Measurements from ENCODE around the gene SELENOK. TPM values are rescaled to one million over a fixed set of nuclear protein-coding genes. Genes with fewer than 3 reads are reported as not detected.

The SELENOK gene
- total and polyA plus RNA-seq, 12 donors, result 90.9 to 243 (median 103) TPM

GRCh38 chr3:53849916-53850315 is 41.7 kb downstream of the SELENOK start:
- H3K36me3 ChIP-seq, result no peaks in the 10 kb centered on the region
- TF ChIP-seq CTCF (IDR thresholded peaks at IDR 0.05), result no peak
- 93 to 96% methylated on average over 7 of the region's 7 CpGs for WGBS, 2 donors
- H3K4me3 ChIP-seq, result no peak overlapping the region
- H3K9me3 ChIP-seq, result no peaks in the 10 kb centered on the region
- no peak overlapping the region for H3K27ac ChIP-seq
- intact Hi-C loops (cut with DNase I), result no loop called here
- H3K27me3 ChIP-seq, result peaks cover 0 to 37% (median 28%) of the 10 kb centered on the region in 7 donors
- no peak for ATAC-seq
- DNase-seq, result no peak
- H3K4me1 ChIP-seq, result peaks cover 0 to 13% (median 9%) of the 10 kb centered on the region in 9 donors

DNA sequence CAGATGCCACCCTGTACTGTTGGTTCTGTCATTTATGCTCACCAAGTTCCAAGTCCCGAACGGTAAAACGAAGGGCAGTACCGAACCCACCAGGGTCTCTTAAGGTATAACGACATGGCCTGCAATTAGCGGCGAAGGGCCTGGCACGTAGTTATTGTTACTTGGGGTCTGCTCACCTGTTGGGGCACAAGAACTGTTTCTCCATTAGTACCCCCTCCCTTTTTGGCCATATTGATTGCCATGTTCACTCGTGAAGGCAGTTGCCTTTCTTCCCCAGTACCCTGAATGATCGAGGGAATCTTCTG is 44.9 kb downstream of the SELENOK start:
- Histone ChIP-seq H3K27ac (no peak overlapping the region), H3K4me1 (peaks cover 0 to 18% (median 9%) of the 10 kb centered on the region in 9 donors), H3K9me3 (no peaks in the 10 kb centered on the region), H3K36me3 (no peaks in the 10 kb centered on the region), H3K27me3 (peaks cover 0 to 50% (median 31%) of the 10 kb centered on the region in 7 donors), H3K4me3 (peak overlapping the region in 7 of 10 donors; percentile 22 to 65 (median 63))
- 59 to 65% methylated on average over 10 of the region's 10 CpGs for WGBS, 2 donors
- intact Hi-C loops (cut with DNase I), result no loop called here
- no peak for TF ChIP-seq CTCF (IDR thresholded peaks at IDR 0.05)
- no peak for DNase-seq
- ATAC-seq, result no peak

DNA sequence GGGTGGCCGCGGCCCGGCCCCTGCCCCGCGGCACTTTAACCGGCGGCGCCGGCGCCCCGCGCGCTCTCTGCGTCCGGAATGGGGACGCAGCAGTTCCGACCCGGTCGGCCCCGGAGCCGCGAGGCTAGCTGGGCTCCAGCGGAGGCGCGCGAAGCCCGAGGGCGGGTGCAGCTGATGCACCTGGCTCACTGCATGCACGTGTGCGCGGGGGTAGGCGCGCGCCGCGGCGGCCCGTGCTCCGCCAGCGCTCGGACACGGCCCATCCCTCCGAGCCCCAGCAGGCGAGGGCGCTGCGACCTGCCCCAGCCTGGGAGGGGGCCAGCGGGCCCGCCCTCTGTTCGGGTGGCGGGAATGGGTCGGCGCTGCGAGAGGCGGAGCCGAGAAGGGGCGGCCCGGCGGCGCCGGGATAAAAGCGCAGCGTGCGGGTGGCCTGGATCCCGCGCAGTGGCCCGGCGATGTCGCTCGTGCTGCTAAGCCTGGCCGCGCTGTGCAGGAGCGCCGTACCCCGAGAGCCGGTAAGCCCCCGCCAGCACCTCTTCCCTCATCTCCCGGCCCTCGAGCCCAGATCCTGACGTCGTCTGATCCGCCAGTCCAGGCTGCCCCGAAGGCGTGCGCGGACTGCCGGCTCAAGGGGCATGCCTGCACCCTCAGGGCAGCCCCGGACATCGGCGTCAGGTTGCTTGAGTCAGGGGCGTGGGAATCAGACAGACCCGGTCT is 45.4 kb downstream of the SELENOK start, which contains the start of the genes CHDH and IL17RB:
CHDH (minus strand) TSS at position 286 of the 717 bp plus-strand sequence. CDS start 22,411 bp downstream, outside the sequence.
IL17RB (plus strand) TSS at position 435 of the 717 bp plus-strand sequence; CDS start at position 456, 21 bp downstream.
- no peaks in the 10 kb centered on the region for H3K36me3 ChIP-seq
- peaks cover 0 to 50% (median 31%) of the 10 kb centered on the region in 7 donors for H3K27me3 ChIP-seq
- peak within 1 kb of the TSS; percentile 22 to 73 (median 62) for H3K4me3 ChIP-seq
- intact Hi-C loops (cut with DNase I), result no loop called here
- no peak for TF ChIP-seq CTCF (IDR thresholded peaks at IDR 0.05)
- H3K4me1 ChIP-seq, result peaks cover 0 to 18% (median 9%) of the 10 kb centered on the region in 9 donors
- WGBS, 2 donors, result 2 to 3% methylated on average over 91 of the region's 91 CpGs
- ATAC-seq (peak; percentile 43 to 85 (median 62)), DNase-seq (peak; percentile 17 to 65)
- H3K27ac ChIP-seq, result peak within 1 kb of the TSS in 9 of 10 donors; percentile 12 to 80 (median 26)
- H3K9me3 ChIP-seq, result no peaks in the 10 kb centered on the region

- ATAC-seq (peak in 3 of 8 donors; percentile 8 to 19 (median 11)), DNase-seq (no peak)
- intact Hi-C loops (cut with DNase I), result no loop called here
- H3K27me3 ChIP-seq, result peaks cover 0 to 50% (median 31%) of the 10 kb centered on the region in 7 donors
- no peaks in the 10 kb centered on the region for H3K36me3 ChIP-seq
- peak overlapping the region; percentile 22 to 73 (median 62) for H3K4me3 ChIP-seq
- H3K27ac ChIP-seq, result peak overlapping the region in 9 of 10 donors; percentile 12 to 80 (median 26)
- no peak for TF ChIP-seq CTCF (IDR thresholded peaks at IDR 0.05)
- 0 to 2% methylated on average over 34 of the region's 34 CpGs for WGBS, 2 donors
- H3K9me3 ChIP-seq, result no peaks in the 10 kb centered on the region
- H3K4me1 ChIP-seq, result peaks cover 0 to 18% (median 9%) of the 10 kb centered on the region in 9 donors
Observed at GRCh38 chr3:53845881-53846133, 45.9 kb downstream of the SELENOK start.

All from heart right ventricle (tissue), 16 donors.